IPS-18c (cell line): Measurements from ENCODE around the gene POLR2F.
A peak's percentile ranks its signal among the peaks of the same experiment; 100 is the strongest.

Source experiments
- H3K4me3 ChIP-seq: 2 replicates; pipeline ENCODE4 v1.7.0; 2013; ENCODE audit warnings: low read depth, mild to moderate bottlenecking, low read length, moderate library complexity; ENCODE audit not compliant: insufficient read depth
- H3K9me3 ChIP-seq: one replicate; pipeline ENCODE4 v1.6.1; 2013; ENCODE audit warnings: mild to moderate bottlenecking, low read length, moderate library complexity; ENCODE audit not compliant: control insufficient read depth, insufficient read depth

POLR2F gene

DNA sequence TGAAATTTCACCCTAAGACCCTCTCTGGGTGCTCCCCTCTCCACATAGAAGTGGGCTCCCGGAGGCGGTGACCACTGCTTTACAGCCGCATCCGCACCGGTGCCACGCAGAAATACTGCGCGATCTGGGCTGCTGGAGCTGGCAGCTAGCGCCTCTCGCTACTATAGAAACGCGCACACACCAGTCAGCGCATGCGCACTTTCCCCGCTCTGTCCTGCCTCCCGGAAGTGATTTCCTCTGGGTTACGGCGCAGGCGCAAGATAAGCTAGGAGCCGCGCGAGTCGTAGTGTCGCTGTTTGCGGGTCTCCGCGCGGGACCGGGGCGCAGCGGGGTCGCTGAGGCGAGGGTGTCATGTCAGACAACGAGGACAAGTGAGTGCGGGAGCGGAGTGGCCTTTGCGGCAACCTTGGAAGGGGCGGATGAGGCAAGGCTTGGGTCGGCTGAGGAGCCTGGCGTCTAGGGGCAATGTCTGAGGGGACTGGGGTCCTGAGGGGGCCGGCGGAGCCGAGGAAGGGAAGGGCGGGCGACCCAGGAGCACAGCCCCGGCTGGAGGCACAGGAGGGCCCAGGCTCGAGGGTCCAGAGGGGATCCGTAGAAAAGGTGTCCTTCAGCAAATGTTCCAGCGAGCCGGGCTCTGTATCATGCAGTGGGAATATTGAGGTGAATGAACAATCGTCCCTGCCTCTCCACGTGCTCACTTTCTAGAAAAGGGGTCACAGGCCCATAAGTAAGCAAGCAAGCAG, at the start of gene POLR2F, which contains the start of gene C22orf23:
Gene POLR2F (plus strand): TSS at position 263 of the 743 bp plus-strand sequence. CDS start 89 bp downstream, at position 352.
Gene C22orf23 (minus strand): TSS at position 165 of the 743 bp plus-strand sequence. CDS start 452 bp downstream, outside the sequence.
- Histone ChIP-seq H3K9me3 (no peaks in the 10 kb centered on the region), H3K4me3 (peak within 1 kb of the TSS; percentile 99)

DNA sequence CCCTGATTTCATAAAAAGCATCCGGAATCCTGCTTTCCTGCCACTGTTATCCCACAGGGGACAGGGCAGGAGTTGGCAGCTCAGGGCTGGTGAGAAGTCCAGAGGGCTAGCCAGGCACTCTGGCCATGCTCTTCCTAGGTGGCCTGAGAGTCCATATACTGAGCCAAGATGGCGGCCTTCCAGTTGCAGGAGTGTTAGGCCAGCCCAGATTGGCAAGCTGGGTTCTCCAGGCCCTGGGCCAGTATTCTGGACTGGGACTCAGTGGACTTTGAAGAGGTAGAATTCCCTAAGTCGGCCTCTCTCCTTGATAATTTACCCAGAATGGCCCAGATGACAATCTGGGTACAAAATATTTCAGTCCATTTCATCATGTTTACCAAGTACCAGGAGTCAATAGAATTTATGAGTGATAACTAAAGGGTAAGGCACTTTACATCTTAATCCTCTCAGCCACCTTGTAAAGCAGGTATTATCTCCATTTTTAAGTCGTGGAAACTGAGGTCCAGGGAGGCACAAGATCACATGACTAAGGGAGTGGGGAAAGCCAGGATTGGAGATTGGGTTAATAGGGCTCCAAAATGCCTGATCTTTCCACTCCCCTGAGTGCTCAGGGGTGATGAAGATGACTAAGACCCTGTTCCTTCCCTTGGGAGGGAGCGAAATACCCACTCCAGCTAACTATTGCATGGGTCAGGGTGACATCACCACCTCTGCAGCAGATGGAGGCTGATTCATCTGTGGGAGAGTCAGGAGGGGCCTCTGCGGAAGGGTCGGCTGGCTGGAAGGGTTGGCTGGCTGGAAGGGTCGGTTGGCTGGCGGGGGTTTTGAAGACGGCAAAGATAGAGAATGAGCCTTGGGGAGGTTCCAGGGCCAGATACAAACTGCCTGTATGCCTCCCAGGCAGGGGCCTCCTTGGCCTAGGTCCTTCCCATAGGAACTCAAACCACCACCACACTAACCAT, 48.6 kb upstream of the POLR2F start:
- Histone ChIP-seq H3K4me3 (0 out of 2 replicates have a peak overlapping the region, but pooled peaks have one; percentile 66), H3K9me3 (peaks cover 2% of the 10 kb centered on the region)

DNA sequence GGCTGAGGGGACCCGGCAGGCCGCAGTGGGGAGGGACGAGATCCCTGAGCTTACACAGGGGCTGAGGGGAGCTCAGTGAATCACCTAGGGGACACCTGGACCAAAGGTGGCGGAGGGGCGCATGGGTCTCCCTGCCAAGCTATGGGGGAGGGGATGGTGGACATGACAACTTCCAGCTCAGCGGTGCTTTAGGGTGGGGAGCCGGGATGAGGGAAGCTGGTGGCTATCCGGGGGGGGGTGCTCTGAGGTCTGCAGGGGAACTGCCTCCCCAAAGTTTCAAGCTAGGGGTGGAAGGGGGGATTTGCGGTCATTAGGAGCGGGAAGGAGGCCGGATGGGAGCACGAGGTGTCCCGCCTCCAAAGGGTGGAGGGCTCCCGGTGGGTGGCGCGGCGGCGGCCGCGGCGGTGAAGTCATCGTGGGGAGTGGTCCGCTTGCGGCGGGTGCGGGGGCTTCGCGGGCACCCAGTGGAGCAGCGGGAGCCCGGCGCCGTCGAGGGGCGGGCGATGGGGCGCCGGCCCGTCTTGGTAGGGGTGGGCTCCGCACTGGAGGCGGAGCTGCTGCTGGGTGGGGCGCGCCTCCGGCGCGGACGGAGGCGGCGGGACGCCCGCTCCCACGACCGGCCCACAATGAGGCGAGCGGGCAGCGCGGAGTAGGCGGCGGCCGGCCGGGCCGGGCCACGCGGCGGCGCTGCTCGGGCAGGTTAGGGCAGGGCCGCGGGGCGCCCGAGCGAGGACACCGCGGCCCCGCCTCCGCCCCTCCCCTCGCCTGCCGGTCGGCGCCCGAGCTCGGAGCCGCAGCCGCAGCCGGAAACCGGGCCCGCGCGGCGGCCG, 47.8 kb upstream of the POLR2F start, which contains the start of gene MICALL1:
Gene MICALL1 (plus strand): TSS at position 764 of the 830 bp plus-strand sequence. CDS start 126 bp downstream, outside the sequence.
- peak within 1 kb of the TSS; percentile 68 for H3K4me3 ChIP-seq
- H3K9me3 ChIP-seq, result peaks cover 2% of the 10 kb centered on the region

DNA sequence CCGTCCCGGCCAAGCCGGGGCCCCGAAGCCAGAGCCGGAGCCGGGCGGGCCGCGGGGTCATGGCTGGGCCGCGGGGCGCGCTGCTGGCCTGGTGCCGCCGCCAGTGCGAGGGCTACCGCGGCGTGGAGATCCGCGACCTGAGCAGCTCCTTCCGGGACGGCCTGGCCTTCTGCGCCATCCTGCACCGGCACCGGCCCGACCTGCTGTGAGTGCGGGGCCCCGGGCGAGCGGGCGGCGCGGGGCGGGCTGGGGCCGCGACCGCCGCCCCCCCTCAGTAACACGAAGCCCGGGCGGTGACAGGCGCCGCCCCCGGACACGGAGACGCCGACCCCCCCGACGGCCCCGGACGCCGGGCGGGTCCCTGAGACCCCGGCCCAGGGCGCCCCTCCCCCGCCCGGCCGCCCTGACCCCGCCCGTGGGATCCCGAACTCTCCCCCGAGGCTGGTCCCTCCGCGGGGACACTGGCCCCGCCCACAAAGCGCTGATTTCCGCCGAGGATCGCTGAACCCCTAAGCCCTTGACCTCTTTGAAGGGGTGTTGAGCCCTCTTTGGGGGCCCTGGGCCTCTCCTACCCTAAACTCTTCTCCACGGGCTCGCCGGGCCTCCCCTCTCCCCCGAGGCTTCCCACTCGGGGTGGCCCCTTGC, 47.0 kb upstream of the POLR2F start:
- H3K4me3 ChIP-seq, result peak overlapping the region; percentile 68
- peaks cover 2% of the 10 kb centered on the region for H3K9me3 ChIP-seq

DNA sequence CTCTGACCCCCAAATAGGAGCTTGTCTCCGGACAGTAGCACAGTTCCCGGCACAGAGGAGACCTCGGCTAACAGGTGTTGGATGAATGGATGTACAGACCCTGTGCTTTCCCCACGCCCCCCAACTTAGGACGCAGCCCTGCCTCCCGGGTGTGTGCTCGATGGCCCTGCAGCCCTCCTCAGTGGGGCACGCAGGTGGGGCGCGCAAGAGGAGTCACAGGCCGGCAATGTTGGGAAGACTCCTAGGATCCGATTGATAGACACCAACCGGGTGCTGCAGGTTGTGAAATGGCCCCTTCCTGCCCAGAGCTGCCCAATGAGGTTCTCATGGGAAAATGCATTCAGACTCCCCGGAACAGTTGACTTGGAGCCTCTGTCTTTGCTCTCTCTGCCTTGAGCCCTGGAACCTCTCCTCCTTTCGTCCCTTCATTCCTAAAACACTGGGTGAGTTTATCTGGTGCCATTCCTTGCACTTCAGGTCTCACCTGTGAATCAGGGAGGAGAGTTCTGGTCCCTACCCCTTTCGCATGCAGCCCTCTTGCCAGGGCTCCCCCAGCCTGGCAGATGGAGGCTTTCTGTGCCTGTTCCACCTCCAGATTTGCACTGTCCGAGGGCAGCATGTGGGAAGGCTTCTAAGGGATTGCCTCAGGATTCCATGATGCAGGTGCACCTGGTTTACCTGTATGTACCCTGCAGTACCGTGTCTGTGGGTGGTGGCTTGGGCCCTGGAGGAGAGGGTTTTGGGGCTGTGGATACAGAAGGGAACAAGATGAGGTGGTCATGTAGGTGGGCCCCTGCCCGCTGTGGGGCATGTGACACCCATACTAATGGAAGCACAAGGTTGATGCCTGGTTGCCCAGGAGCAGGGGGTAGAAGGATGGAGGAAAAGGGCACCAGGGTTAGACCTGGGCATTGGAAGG, 46.2 kb upstream of the POLR2F start:
- Histone ChIP-seq H3K9me3 (no peaks in the 10 kb centered on the region), H3K4me3 (peak overlapping the region; percentile 68)

DNA sequence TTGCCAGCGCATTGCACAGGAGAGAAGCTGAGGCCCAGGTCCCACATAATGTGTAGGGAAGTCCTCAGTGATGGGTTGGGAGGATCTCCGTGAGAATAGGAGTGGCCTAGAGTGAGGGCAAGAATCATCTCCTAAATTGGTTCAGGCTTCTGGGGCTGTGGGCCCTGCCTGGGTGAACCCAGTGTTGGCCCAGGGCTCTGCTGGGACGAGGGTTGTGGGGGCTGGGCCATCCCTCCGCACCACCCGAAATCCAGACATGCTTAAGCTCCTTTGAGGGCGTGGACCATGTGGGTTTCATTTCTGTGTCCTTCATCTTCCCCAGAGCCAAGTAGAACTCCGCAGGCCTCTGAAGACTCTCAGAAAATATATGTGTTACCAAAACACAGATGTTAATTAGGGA, 43.7 kb upstream of the POLR2F start:
- Histone ChIP-seq H3K9me3 (no peaks in the 10 kb centered on the region), H3K4me3 (no peak overlapping the region)

DNA sequence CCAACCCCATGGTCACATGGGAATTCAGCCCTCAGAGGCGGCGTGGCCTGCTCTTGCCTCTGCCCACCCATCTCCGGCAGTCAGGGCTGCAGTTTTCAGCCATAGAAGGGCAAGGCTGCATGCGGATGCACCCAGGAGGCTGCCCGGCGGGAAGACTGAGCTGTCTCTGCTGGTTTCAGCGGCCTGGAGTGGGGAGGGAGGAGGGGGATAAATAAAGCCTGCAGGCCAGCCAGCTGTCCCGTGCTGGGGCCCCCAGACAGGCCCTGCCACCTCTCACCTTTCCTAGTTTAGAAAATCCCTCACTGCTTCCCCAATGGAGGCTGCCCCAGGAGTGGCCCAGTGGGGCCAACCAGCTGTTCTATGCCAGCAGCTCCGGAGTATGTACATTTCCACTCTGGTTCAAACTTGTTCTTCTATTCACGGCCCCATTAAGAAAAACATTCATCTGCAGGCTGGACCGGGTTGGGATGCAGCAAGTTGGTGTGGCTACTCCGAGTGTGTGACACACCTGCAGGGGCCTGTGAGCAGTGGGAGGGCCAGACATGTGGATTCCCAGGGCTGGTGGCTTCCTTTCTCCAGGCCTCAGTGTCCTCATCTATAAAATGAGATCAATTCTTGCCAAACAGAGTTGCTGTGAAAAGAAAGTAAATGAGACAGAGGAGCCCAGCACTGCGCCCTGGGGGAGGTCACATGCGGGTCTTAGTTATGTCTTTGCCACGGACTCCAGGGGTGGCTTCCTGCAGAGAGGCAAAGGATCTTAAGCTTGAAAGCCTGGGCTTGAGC, 42.4 kb upstream of the POLR2F start:
- Histone ChIP-seq H3K4me3 (peak overlapping the region; percentile 24), H3K9me3 (no peaks in the 10 kb centered on the region)

DNA sequence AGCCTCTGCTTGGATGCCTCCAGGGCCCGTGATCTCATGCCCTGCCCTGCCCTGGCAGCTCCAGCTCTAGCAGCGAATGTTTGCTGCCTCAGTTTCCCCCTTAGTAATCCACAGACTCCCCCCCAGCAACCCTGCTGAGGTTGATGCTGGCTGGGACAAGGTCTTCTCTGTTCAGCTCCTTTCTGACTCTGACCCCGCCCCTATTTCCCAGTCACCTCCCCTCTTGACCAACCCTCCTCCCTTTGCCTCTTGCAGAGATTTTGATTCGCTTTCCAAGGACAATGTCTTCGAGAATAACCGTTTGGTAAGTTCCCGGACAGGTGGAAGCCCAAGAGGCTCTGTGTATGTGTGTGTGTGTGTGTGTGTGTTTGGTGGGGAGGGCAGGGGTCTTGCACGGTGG, 41.8 kb upstream of the POLR2F start:
- Histone ChIP-seq H3K9me3 (no peaks in the 10 kb centered on the region), H3K4me3 (no peak overlapping the region)

DNA sequence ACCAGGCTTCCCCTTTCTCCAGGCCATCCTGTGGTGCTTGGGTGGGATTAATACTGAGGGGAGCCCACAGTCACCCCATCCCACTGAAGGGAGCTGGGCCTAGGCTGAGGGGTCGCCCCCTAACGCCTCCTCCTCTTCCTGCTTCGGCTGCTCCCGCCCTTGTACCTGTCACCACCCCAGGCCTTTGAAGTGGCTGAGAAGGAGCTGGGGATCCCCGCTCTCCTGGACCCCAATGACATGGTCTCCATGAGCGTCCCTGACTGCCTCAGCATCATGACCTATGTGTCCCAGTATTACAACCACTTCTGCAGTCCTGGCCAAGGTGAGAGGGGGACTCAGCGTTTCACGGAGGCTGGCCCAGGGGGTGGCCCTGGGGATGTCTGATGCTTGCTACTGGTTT, 41.3 kb upstream of the POLR2F start:
- Histone ChIP-seq H3K4me3 (no peak overlapping the region), H3K9me3 (no peaks in the 10 kb centered on the region)

DNA sequence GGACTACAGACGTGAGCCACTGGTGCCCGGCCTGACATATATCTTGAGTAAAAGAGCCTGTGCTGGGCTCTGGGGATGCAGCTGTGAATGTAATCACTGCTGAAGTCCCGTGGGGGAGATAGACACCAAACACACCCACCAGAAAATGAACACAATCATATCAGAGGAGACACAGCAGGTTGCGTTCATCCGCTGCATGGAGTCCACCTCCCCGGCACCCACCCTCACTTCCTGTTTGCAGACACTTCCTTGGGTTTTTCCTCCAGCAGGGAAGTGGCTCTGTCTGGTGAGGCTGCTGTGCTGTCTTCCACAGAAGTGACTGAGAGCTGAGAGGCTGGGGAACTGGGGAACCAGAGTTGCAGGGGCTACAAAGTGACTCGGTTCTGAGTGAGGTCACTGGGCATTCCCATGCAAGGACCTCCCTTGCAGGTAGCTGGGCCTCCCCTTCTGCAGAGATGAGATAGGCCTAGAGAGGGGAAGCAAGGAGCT, 40.2 kb upstream of the POLR2F start:
- Histone ChIP-seq H3K9me3 (no peaks in the 10 kb centered on the region), H3K4me3 (no peak overlapping the region)

DNA sequence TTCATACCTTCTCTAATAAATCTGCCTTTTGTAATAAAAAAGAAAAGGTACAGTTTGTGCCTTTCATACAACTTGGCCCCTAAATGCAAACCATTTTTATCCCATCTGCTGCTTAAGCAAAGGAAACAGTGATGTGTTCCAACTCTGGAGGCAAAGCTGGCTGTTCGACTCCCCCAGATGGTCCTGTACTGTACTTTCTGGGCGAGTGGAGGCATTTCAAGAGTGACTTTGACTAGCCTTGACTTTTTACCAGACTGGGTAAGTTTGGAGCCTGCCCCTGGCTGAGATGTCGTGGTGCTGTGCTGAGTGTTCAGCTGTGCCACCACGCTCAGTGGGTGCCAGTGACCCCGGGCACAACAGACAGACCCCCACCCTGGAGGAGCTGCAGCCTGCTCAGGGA, 37.2 kb upstream of the POLR2F start:
- Histone ChIP-seq H3K9me3 (no peaks in the 10 kb centered on the region), H3K4me3 (no peak overlapping the region)

DNA sequence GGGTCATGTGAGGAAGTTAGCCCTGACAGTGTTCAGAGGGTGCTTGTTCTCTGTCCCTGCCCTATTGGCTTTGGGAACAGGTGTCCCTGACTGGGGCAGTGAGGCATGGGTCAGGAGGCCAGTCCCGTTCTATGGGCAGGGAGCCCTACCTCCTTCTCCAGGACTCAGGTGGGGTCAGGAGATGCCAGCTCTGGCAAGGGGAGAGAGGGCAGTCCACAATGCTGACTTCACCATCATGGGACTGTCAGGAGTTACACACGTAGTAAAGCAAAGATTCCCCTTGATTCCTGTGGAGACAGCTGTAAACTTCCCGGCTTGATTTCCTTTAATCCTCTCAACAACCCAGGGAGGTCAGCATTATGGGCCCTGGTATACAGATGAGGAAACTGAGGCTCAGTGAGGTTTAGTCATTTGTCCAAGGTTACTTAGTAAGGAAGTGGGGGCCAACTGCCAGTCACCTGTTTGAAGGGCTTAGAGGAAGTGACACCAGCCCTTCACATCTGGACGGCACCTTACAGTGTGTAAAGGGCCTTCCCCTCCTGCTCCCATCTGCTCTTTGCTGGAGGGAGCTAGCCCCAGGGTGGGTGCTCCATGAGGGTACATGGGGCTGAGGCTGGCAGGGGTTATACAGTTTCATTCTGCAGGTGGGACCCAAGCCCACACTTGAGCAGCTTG, 35.5 kb upstream of the POLR2F start:
- Histone ChIP-seq H3K4me3 (no peak overlapping the region), H3K9me3 (no peaks in the 10 kb centered on the region)

DNA sequence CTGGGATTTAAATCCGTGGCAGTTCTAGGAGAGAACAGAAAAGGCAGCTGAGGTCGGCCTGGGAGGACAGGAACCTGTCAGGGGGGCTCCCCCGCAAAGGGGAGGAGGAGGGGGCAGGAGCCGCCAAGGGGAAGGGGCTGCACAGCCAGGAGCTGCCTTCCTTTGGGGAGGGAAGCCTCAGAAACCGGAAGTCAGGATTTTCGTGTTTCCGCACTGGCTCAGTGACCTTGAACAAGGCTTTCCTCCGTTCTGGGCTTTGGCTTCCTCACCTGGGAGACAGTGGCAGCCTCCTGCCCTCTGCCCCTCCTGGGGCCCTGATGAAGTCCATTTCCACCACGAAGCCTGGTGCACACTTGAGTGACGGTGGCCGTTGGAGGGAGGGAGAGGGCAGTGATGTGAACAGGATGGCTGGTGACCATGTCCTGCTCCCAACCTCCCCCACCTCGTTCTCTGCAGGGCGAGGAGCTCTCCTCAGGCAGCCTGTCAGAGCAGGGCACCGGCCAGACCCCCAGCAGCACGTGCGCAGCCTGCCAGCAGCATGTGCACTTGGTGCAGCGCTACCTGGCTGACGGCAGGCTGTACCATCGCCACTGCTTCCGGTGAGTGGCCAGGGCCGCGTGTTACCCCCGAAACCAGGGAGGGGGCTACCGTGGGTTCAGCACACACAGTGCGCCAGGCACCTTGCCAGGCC, 34.8 kb upstream of the POLR2F start:
- H3K9me3 ChIP-seq, result no peaks in the 10 kb centered on the region
- H3K4me3 ChIP-seq, result no peak overlapping the region

DNA sequence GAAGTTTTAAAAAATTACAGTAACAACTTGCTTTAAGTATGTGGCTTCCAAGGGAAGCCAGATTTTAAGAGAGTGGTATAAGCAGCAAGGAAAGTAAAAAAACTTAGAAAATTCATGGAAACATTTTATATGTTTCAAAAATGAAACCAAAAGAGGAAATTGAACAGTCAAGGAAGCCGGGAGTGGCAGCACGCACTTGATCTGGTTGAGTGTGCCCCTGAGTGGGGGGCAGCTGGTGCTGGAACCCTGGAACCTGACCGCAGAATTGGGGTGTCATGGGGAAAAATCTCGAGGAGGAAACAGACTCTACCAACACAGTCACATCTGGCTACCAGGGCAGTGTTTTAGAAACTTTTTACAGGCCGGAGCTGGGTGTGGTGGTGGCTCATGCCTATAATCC, 33.4 kb upstream of the POLR2F start:
- Histone ChIP-seq H3K4me3 (no peak overlapping the region), H3K9me3 (no peaks in the 10 kb centered on the region)
